Esophagus (tissue), 2 donors: Measurements from ENCODE around the gene MAFG. TPM values are rescaled to one million over a fixed set of nuclear protein-coding genes. Genes with fewer than 3 reads are reported as not detected.

Experiments used
- H3K27ac ChIP-seq, 2 donors: one replicate each; pipeline ENCODE4 v1.5.1; 2013; ENCODE audit warnings: low read depth in 2 of 2, mild to moderate bottlenecking in 2 of 2, inconsistent platforms in 1 of 2, low read length in 1 of 2, moderate library complexity in 1 of 2
- H3K27me3 ChIP-seq, 2 donors: one replicate each; pipeline ENCODE4 v1.6.1; 2013; ENCODE audit warnings: low read length in 2 of 2, control low read depth in 1 of 2, mild to moderate bottlenecking in 1 of 2; ENCODE audit not compliant: insufficient read depth in 2 of 2, control insufficient read depth in 1 of 2
- H3K36me3 ChIP-seq, 2 donors: one replicate each; pipeline ENCODE4 v1.6.1; 2013; ENCODE audit warnings: low read length in 1 of 2; ENCODE audit not compliant: control insufficient read depth in 2 of 2, insufficient read depth in 2 of 2
- H3K4me1 ChIP-seq, 2 donors: one replicate each; pipeline ENCODE4 v1.6.1; 2013; ENCODE audit warnings: low read length in 1 of 2; ENCODE audit not compliant: control insufficient read depth in 2 of 2, insufficient read depth in 2 of 2
- H3K4me3 ChIP-seq, 2 donors: one replicate each; pipeline ENCODE4 v1.5.1; 2013; ENCODE audit warnings: low read length in 2 of 2, mild to moderate bottlenecking in 2 of 2, low read depth in 1 of 2, moderate library complexity in 1 of 2
- H3K9me3 ChIP-seq, 2 donors: one replicate each; pipeline ENCODE4 v1.6.1; 2013; ENCODE audit warnings: mild to moderate bottlenecking in 2 of 2, low read depth in 1 of 2, low read length in 1 of 2, moderate library complexity in 1 of 2; ENCODE audit not compliant: control insufficient read depth in 2 of 2, insufficient read depth in 1 of 2
- WGBS, 2 donors: extraction: QIAGEN DNeasy Blood & Tissue Kit; methylation state at CpG; one replicate each; pipeline ENCODE4 v1.1.7; 2013; 5-methylcytosine and 5-hydroxymethylcytosine counted together
- polyA plus RNA-seq, 2 donors: library from polyadenylated mRNA; stranded (reverse); fragments of 200-250 nt; gene quantifications; one replicate each; pipeline ENCODE4 v1.2.3, GENCODE V29; 2013
- donor health status: healthy with polysubstance abuse.
- donor health status: Bipolar disorder and iron deficiency.

The MAFG gene
- polyA plus RNA-seq, 2 donors = 10.3 to 11.9 TPM

- Histone ChIP-seq H3K36me3 (peaks cover 3 to 59% of the 10 kb centered on the region in 2 donors), H3K9me3 (no peaks in the 10 kb centered on the region), H3K4me1 (peaks cover 5 to 17% of the 10 kb centered on the region in 2 donors)
Observed at GRCh38 chr17:81903896-81904599, 23.5 kb downstream of the MAFG start.

GRCh38 chr17:81903415-81903831, 24.1 kb downstream of the MAFG start:
- Histone ChIP-seq H3K9me3 (no peaks in the 10 kb centered on the region), H3K27me3 (no peaks in the 10 kb centered on the region), H3K4me3 (no peak overlapping the region), H3K4me1 (peaks cover 5 to 20% of the 10 kb centered on the region in 2 donors), H3K36me3 (peaks cover 3 to 57% of the 10 kb centered on the region in 2 donors), H3K27ac (no peak overlapping the region)
- WGBS, 2 donors = 92 to 96% methylated on average over 10 of the region's 10 CpGs

More at GRCh38 chr17:81903896-81904599, 23.5 kb downstream of the MAFG start:
- Histone ChIP-seq H3K27ac (no peak overlapping the region), H3K4me3 (no peak overlapping the region), H3K27me3 (no peaks in the 10 kb centered on the region)
- 95% methylated on average over 24 of the region's 24 CpGs for WGBS, 2 donors

- Histone ChIP-seq H3K4me1 (peaks cover 5 to 20% of the 10 kb centered on the region in 2 donors), H3K36me3 (peaks cover 3 to 54% of the 10 kb centered on the region in 2 donors), H3K4me3 (peak overlapping the region; percentile 29 to 36), H3K9me3 (no peaks in the 10 kb centered on the region), H3K27me3 (no peaks in the 10 kb centered on the region), H3K27ac (no peak overlapping the region)
- WGBS, 2 donors = 34 to 39% methylated on average over 43 to 47 of the region's 47 CpGs
Observed at GRCh38 chr17:81902653-81903414, 24.7 kb downstream of the MAFG start.

- Histone ChIP-seq H3K4me3 (peak within 1 kb of the TSS; percentile 29 to 36), H3K4me1 (peaks cover 5 to 20% of the 10 kb centered on the region in 2 donors), H3K27me3 (no peaks in the 10 kb centered on the region), H3K27ac (no peak within 1 kb of the TSS), H3K36me3 (peaks cover under 1 to 48% of the 10 kb centered on the region in 2 donors), H3K9me3 (no peaks in the 10 kb centered on the region)
- 1% methylated on average over 33 to 79 of the region's 79 CpGs for WGBS, 2 donors
Observed at GRCh38 chr17:81902023-81902652, 25.4 kb downstream of the MAFG start, which contains the start of gene NPB. NPB (plus strand) TSS chr17:81902238; CDS start chr17:81902278, 40 bp downstream.

GRCh38 chr17:81901167-81902022, 26.1 kb downstream of the MAFG start:
- Histone ChIP-seq H3K4me3 (peak overlapping the region in 1 of 2 donors; percentile 29), H3K9me3 (no peaks in the 10 kb centered on the region), H3K27ac (no peak overlapping the region), H3K27me3 (no peaks in the 10 kb centered on the region), H3K36me3 (peaks cover 0 to 42% of the 10 kb centered on the region in 2 donors), H3K4me1 (peaks cover 5 to 20% of the 10 kb centered on the region in 2 donors)
- 49% methylated on average over 21 of the region's 21 CpGs for WGBS, 2 donors

- H3K27ac ChIP-seq = no peak overlapping the region
- H3K4me3 ChIP-seq = no peak overlapping the region
- no peaks in the 10 kb centered on the region for H3K27me3 ChIP-seq
- peaks cover 5 to 20% of the 10 kb centered on the region in 2 donors for H3K4me1 ChIP-seq
- WGBS, 2 donors = 68 to 75% methylated on average over 18 of the region's 18 CpGs
- H3K36me3 ChIP-seq = peaks cover 0 to 40% of the 10 kb centered on the region in 2 donors
- H3K9me3 ChIP-seq = no peaks in the 10 kb centered on the region
Observed at GRCh38 chr17:81900181-81900820, 27.2 kb downstream of the MAFG start.

- Histone ChIP-seq H3K36me3 (peaks cover 0 to 36% of the 10 kb centered on the region in 2 donors), H3K27me3 (no peaks in the 10 kb centered on the region), H3K4me1 (peaks cover 5 to 20% of the 10 kb centered on the region in 2 donors), H3K27ac (no peak overlapping the region), H3K4me3 (no peak overlapping the region), H3K9me3 (no peaks in the 10 kb centered on the region)
- WGBS, 2 donors = 91 to 93% methylated on average over 22 of the region's 22 CpGs
Observed at GRCh38 chr17:81899514-81900166, 27.9 kb downstream of the MAFG start.

GRCh38 chr17:81898885-81899284, 28.6 kb downstream of the MAFG start:
- 90 to 92% methylated on average over 9 of the region's 9 CpGs for WGBS, 2 donors
- Histone ChIP-seq H3K27me3 (no peaks in the 10 kb centered on the region), H3K4me1 (peaks cover 5 to 20% of the 10 kb centered on the region in 2 donors), H3K27ac (no peak overlapping the region), H3K36me3 (peaks cover 0 to 32% of the 10 kb centered on the region in 2 donors), H3K9me3 (no peaks in the 10 kb centered on the region), H3K4me3 (no peak overlapping the region)
